Vagina (tissue), 2 donors: Measurements from ENCODE around the gene PTPRCAP. TPM values are rescaled to one million over a fixed set of nuclear protein-coding genes. Genes with fewer than 3 reads are reported as not detected.

Source experiments
- DNase-seq, 2 donors: peaks; one replicate each; pipeline ENCODE4 v3.0.0-alpha.2; 2017; ENCODE audit errors: extremely low spot score in 2 of 2
- H3K27ac ChIP-seq: fragments of 200-600 bp; sonication (generic); one replicate; pipeline ENCODE4 v1.5.1; 2019
- H3K27me3 ChIP-seq: fragments of 200-600 bp; sonication (generic); one replicate; pipeline ENCODE4 v1.5.1; 2019
- H3K36me3 ChIP-seq, 2 donors: fragments of 200-600 bp; sonication (generic); one replicate each; pipeline ENCODE4 v1.5.1; 2017 to 2019
- H3K4me1 ChIP-seq: fragments of 200-600 bp; sonication (generic); one replicate; pipeline ENCODE4 v1.5.1; 2019
- H3K4me3 ChIP-seq, 2 donors: fragments of 200-600 bp; sonication (generic); 1 replicate in 1 of 2; 2 replicates in 1 of 2; pipeline ENCODE4 v1.5.1; 2016 to 2019
- H3K9me3 ChIP-seq: fragments of 200-600 bp; sonication (generic); one replicate; pipeline ENCODE4 v1.5.1; 2019
- POLR2A ChIP-seq, 2 donors: fragments of 450-650 bp; IDR thresholded peaks; one replicate each; pipeline ENCODE4 v1.6.1; 2017; ENCODE audit warnings: antibody characterized with exemption in 2 of 2, mild to moderate bottlenecking in 2 of 2, moderate library complexity in 2 of 2
- POLR2AphosphoS5 ChIP-seq, 2 donors: sonication (generic); formaldehyde crosslinking; IDR thresholded peaks; one replicate each; pipeline ENCODE4 v1.9.0; 2017; ENCODE audit warnings: antibody characterized with exemption in 2 of 2, mild to moderate bottlenecking in 2 of 2, low read depth in 1 of 2; ENCODE audit not compliant: insufficient read depth in 1 of 2
- intact Hi-C: fragments of 100-400 bp; cut with DNase I; formaldehyde crosslinking; loops from one replicate; pipeline ENCODE4 v1.15.1; 2023
- total RNA-seq: library from RNA; depleted of rRNA; stranded (reverse); fragments of >200 nt; gene quantifications from one replicate; pipeline ENCODE4 v1.2.3, GENCODE V29; 2016
- TF ChIP-seq, protein P1 (sequence below), 3 experiments: fragments of 450-650 bp in 2 of 3; fragments of 200-600 bp in 1 of 3; sonication (generic) in 1 of 3; IDR thresholded peaks; one replicate each; pipeline ENCODE4 v1.5.1; 2017 to 2019; ENCODE audit warnings: antibody characterized with exemption in 3 of 3, mild to moderate bottlenecking in 2 of 3, moderate library complexity in 2 of 3

Gene PTPRCAP
- total RNA-seq, 1 donor from 2014 or later, result 18.2 TPM

- no peak for TF ChIP-seq POLR2AphosphoS5 (IDR thresholded peaks at IDR 0.05; ENCODE audit: insufficient read depth in 1 of 2, low read depth in 1 of 2)
- TF ChIP-seq, protein P1, sequence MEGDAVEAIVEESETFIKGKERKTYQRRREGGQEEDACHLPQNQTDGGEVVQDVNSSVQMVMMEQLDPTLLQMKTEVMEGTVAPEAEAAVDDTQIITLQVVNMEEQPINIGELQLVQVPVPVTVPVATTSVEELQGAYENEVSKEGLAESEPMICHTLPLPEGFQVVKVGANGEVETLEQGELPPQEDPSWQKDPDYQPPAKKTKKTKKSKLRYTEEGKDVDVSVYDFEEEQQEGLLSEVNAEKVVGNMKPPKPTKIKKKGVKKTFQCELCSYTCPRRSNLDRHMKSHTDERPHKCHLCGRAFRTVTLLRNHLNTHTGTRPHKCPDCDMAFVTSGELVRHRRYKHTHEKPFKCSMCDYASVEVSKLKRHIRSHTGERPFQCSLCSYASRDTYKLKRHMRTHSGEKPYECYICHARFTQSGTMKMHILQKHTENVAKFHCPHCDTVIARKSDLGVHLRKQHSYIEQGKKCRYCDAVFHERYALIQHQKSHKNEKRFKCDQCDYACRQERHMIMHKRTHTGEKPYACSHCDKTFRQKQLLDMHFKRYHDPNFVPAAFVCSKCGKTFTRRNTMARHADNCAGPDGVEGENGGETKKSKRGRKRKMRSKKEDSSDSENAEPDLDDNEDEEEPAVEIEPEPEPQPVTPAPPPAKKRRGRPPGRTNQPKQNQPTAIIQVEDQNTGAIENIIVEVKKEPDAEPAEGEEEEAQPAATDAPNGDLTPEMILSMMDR (IDR thresholded peaks at IDR 0.05), result no peak
- no peak for TF ChIP-seq POLR2A (IDR thresholded peaks at IDR 0.05)
- H3K27ac ChIP-seq, result no peak overlapping the region
Observed at GRCh38 chr11:67470337-67471002, 33.0 kb upstream of the PTPRCAP start.

GRCh38 chr11:67469508-67469811 lies 32.0 kb upstream of the PTPRCAP start:
- Histone ChIP-seq H3K4me1 (peaks cover 45% of the 10 kb centered on the region), H3K4me3 (peak overlapping the region; percentile 67 to 87), H3K27ac (peak overlapping the region; percentile 78), H3K9me3 (no peaks in the 10 kb centered on the region), H3K27me3 (no peaks in the 10 kb centered on the region), H3K36me3 (no peaks in the 10 kb centered on the region)
- no peak for DNase-seq
- intact Hi-C loops, result loop anchor here (5.0 to 10.0 kb wide), 2 partner anchors 47 to 65 kb away; partner anchors contain the start of genes PPP1CA and TBC1D10C
- TF ChIP-seq POLR2A (IDR thresholded peaks at IDR 0.05) (no peak), POLR2AphosphoS5 (IDR thresholded peaks at IDR 0.05; ENCODE audit: insufficient read depth in 1 of 2, low read depth in 1 of 2) (no peak)
- TF ChIP-seq, protein P1 (IDR thresholded peaks at IDR 0.05), result peak in 1 of 3 experiments; percentile 2

More at GRCh38 chr11:67470337-67471002, 33.0 kb upstream of the PTPRCAP start:
- no peaks in the 10 kb centered on the region for H3K36me3 ChIP-seq
- no peaks in the 10 kb centered on the region for H3K27me3 ChIP-seq
- DNase-seq, result no peak
- no peaks in the 10 kb centered on the region for H3K9me3 ChIP-seq
- H3K4me3 ChIP-seq, result no peak overlapping the region
- peaks cover 36% of the 10 kb centered on the region for H3K4me1 ChIP-seq
- intact Hi-C loops, result no loop called here

DNA sequence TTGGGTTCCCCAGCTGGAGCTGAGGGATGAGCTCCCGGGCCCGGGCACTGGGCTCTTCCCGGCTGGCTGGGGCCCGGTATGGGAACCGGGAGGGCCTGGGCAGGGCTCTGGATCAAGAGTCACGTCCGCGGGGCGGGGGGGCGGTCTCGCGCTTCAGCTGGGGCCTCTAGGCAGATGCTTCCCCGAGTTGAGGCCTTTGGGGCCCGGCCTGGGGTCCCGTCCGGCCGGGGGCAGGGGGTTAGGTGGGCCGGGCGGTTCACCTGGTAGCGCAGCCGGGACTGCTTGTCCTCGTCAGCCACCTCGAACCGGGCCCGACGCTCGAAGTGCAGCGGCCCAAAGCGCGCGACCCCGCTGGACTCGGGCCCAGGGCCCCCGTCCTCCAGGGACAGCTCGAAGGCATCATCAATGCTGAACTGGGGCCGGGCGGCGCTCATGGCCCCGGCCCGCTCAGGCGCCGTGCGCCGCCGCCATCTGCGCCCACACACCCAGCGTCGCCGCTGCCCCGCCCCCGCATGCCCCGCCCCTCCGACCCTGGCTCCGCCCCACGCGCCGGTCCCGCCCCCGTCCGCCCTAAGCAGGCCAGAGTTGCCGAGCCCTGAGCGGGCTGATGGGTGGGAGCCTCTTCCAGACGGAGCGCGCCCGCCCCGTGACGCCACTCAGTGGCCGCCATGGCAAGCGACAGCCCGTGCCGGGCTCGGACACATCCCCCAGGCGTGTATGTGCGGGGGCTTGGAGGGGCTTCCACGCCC lies 31.5 kb upstream of the PTPRCAP start, which contains the start of gene TMEM134:
Gene TMEM134 (minus strand): TSS at position 493 of the 749 bp plus-strand sequence. CDS start 59 bp downstream, at position 434.
- intact Hi-C loops, result loop anchor here (5.0 to 10.0 kb wide), 2 partner anchors 47 to 64 kb away; partner anchors contain the start of genes PPP1CA and TBC1D10C
- Histone ChIP-seq H3K4me1 (peaks cover 50% of the 10 kb centered on the region), H3K4me3 (peak within 1 kb of the TSS; percentile 67 to 87)

DNA sequence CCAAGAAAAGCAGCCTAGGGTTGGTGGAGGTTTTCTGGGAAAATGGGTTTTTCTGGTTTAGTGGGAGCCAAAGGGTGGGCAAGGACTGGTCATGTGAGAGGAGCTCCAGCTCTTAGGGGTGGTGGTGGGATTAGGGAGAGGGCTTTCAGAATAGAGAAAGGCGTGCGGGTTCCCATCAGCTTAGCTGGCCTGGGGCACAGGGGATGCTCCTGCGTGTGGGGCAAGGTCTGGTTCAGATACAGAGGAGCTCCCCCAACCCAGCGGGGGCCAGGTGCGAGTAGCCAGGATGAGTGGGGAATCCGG lies 30.9 kb upstream of the PTPRCAP start:
- H3K4me1 ChIP-seq, result peaks cover 55% of the 10 kb centered on the region
- no peaks in the 10 kb centered on the region for H3K9me3 ChIP-seq

More for the DNA sequence above, 31.5 kb upstream of the PTPRCAP start, which contains the start of gene TMEM134:
- Histone ChIP-seq H3K9me3 (no peaks in the 10 kb centered on the region), H3K36me3 (no peaks in the 10 kb centered on the region), H3K27me3 (no peaks in the 10 kb centered on the region), H3K27ac (peak within 1 kb of the TSS; percentile 78)
- DNase-seq, result no peak
- TF ChIP-seq POLR2AphosphoS5 (IDR thresholded peaks at IDR 0.05; ENCODE audit: insufficient read depth in 1 of 2, low read depth in 1 of 2), result peak; percentile 51 to 91
- TF ChIP-seq POLR2A (IDR thresholded peaks at IDR 0.05), result peak in 1 of 2 donors; percentile 52
- TF ChIP-seq, protein P1 (IDR thresholded peaks at IDR 0.05), result peak in 1 of 3 experiments; percentile 34

More for the DNA sequence above, 30.9 kb upstream of the PTPRCAP start:
- TF ChIP-seq POLR2A (IDR thresholded peaks at IDR 0.05), result no peak
- TF ChIP-seq, protein P1 (IDR thresholded peaks at IDR 0.05), result no peak
- TF ChIP-seq POLR2AphosphoS5 (IDR thresholded peaks at IDR 0.05; ENCODE audit: insufficient read depth in 1 of 2, low read depth in 1 of 2), result no peak
- DNase-seq, result no peak
- H3K27me3 ChIP-seq, result no peaks in the 10 kb centered on the region
- no peaks in the 10 kb centered on the region for H3K36me3 ChIP-seq
- intact Hi-C loops, result loop anchor here (5.0 to 10.0 kb wide), 2 partner anchors 46 to 64 kb away; partner anchors contain the start of genes PPP1CA and TBC1D10C
- peak overlapping the region; percentile 78 for H3K27ac ChIP-seq
- H3K4me3 ChIP-seq, result peak overlapping the region; percentile 67 to 87
